Pancreas (tissue), 10 donors: ENCODE measurements around the gene AMBP. TPM values are rescaled to one million over a fixed set of nuclear protein-coding genes. Genes with fewer than 3 reads are reported as not detected.
A peak's percentile ranks its signal among the peaks of the same experiment; 100 is the strongest.

ENCODE experiments used
- ATAC-seq, 4 donors: fragments of 200-7000 bp; cut with Tn5 transposase; one replicate each; pipeline versions ENCODE4 v1.8.0 to v1.9.1; 2020; ENCODE audit warnings: mild to moderate bottlenecking in 4 of 4, moderate library complexity in 4 of 4
- DNase-seq, 6 donors: peaks; one replicate each; pipeline ENCODE4 v3.0.0-alpha.2; 2020
- FAIRE-seq: peaks from 2 replicates; lab custom pipeline; 2012; peaks lifted over from hg19 to GRCh38; lab: Jason Lieb, UNC
- H3K27ac ChIP-seq, 4 donors: fragments of 200-600 bp; sonication (generic); 1 replicate in 3 of 4; 2 replicates in 1 of 4; pipeline versions ENCODE4 v1.5.0 to v1.8.0; 2020
- H3K27me3 ChIP-seq, 4 donors: fragments of 200-600 bp; one replicate each; pipeline ENCODE4 v1.8.0; 2021
- H3K36me3 ChIP-seq, 3 donors: fragments of 200-600 bp; sonication (generic) in 1 of 3; one replicate each; pipeline versions ENCODE4 v1.5.0 to v1.8.0; 2020 to 2021
- H3K4me1 ChIP-seq, 3 donors: fragments of 200-600 bp; one replicate each; pipeline ENCODE4 v1.8.0; 2021
- H3K4me3 ChIP-seq, 4 donors: fragments of 200-600 bp; sonication (generic) in 2 of 4; one replicate each; pipeline versions ENCODE4 v1.5.0 to v1.8.0; 2020 to 2021
- H3K9me3 ChIP-seq, 4 donors: fragments of 200-600 bp; one replicate each; pipeline ENCODE4 v1.8.0; 2021
- CTCF ChIP-seq, 4 donors: fragments of 200-600 bp; sonication (generic) in 3 of 4; IDR thresholded peaks; one replicate each; pipeline versions ENCODE4 v1.5.0 to v1.8.0; 2021; ENCODE audit warnings: antibody characterized with exemption in 4 of 4
- WGBS, 2 donors: extraction: QIAGEN DNeasy Blood & Tissue Kit; methylation state at CpG; one replicate each; pipeline ENCODE4 v1.1.7; 2013; 5-methylcytosine and 5-hydroxymethylcytosine counted together
- intact Hi-C, 3 donors: fragments of 100-400 bp; cut with DNase I; formaldehyde crosslinking; loops; one replicate each; pipeline versions ENCODE4 v1.11.1 to v1.14.2; 2022
- polyA plus RNA-seq, 2 donors: library from polyadenylated mRNA; stranded (reverse); fragments of 200-250 nt; gene quantifications; one replicate each; pipeline ENCODE4 v1.2.3, GENCODE V29; 2013
- total RNA-seq, 6 donors: library from RNA; stranded (reverse); fragmentation: NEBNext Ultra II Directional in 4 of 6; extraction: Animal tissue kit (Norgen Biotek cat#: 25700) in 4 of 6; gene quantifications; one replicate each; pipeline versions ENCODE4 v1.2.1 to v1.2.4, GENCODE V29; 2021 to 2023
- donor health status: healthy with polysubstance abuse.
- donor health status: DM: no; HTN: no; CAD: no; lungs with moderate emphysema.
- donor health status: DM: no; HTN: no; CAD: no.
- donor health status: control.
- donor health status: control.
- donor health status: Bipolar disorder and iron deficiency.
- donor health status: DM: yes; HTN: yes; CAD: no.
- donor health status: DM: no; HTN: no; CAD: no.
- donor health status: DM: no; HTN: no; CAD: no.
- donor health status: DM: yes; HTN: yes; CAD: no.

AMBP gene
- total and polyA plus RNA-seq, 8 donors: 62.7 to 370 (median 102) TPM

- Histone ChIP-seq H3K9me3 (no peaks in the 10 kb centered on the region), H3K27me3 (no peaks in the 10 kb centered on the region), H3K4me1 (peaks cover 40 to 51% (median 46%) of the 10 kb centered on the region in 3 donors), H3K36me3 (no peaks in the 10 kb centered on the region), H3K4me3 (no peak overlapping the region), H3K27ac (peak overlapping the region; percentile 37 to 82 (median 68))
- FAIRE-seq (no peak), ATAC-seq (peak; percentile 15 to 35 (median 28)), DNase-seq (peak in 1 of 6 donors; percentile 46)
- no peak for TF ChIP-seq CTCF (IDR thresholded peaks at IDR 0.05)
- 16 to 22% methylated on average over 6 of the region's 6 CpGs for WGBS, 2 donors
- intact Hi-C loops: loop anchor here in 1 of 3 donors (5.0 kb wide), 1 partner anchor 211 kb away; no protein-coding TSS in a partner anchor
These were observed 3.4 kb upstream of the AMBP start for GRCh38 chr9:114081441-114082016.

GRCh38 chr9:114080773-114081440, 2.8 kb upstream of the AMBP start:
- Histone ChIP-seq H3K36me3 (no peaks in the 10 kb centered on the region), H3K4me1 (peaks cover 40 to 51% (median 46%) of the 10 kb centered on the region in 3 donors), H3K27ac (peak overlapping the region; percentile 37 to 82 (median 68)), H3K27me3 (no peaks in the 10 kb centered on the region), H3K4me3 (no peak overlapping the region), H3K9me3 (no peaks in the 10 kb centered on the region)
- FAIRE-seq (no peak), DNase-seq (peak in 4 of 6 donors; percentile 54 to 82 (median 74)), ATAC-seq (peak; percentile 74 to 81 (median 76))
- TF ChIP-seq CTCF (IDR thresholded peaks at IDR 0.05): no peak
- 6 to 9% methylated on average over 7 of the region's 7 CpGs for WGBS, 2 donors
- intact Hi-C loops: loop anchor here in 1 of 3 donors (5.0 kb wide), 1 partner anchor 211 kb away; no protein-coding TSS in a partner anchor

- Histone ChIP-seq H3K36me3 (no peaks in the 10 kb centered on the region), H3K27ac (peak overlapping the region; percentile 37 to 82 (median 68)), H3K4me3 (no peak overlapping the region), H3K9me3 (no peaks in the 10 kb centered on the region), H3K4me1 (peaks cover 40 to 51% (median 46%) of the 10 kb centered on the region in 3 donors), H3K27me3 (no peaks in the 10 kb centered on the region)
- WGBS, 2 donors: 57 to 59% methylated on average over 5 of the region's 5 CpGs
- DNase-seq (no peak), ATAC-seq (peak in 3 of 4 donors; percentile 19 to 25 (median 19)), FAIRE-seq (no peak)
- TF ChIP-seq CTCF (IDR thresholded peaks at IDR 0.05): no peak
- intact Hi-C loops: loop anchor here in 1 of 3 donors (5.0 kb wide), 1 partner anchor 212 kb away; no protein-coding TSS in a partner anchor
These were observed 2.2 kb upstream of the AMBP start for GRCh38 chr9:114080195-114080772.

GRCh38 chr9:114078781-114079156, 669 bp upstream of the AMBP start:
- TF ChIP-seq CTCF (IDR thresholded peaks at IDR 0.05): no peak
- WGBS, 2 donors: 55 to 61% methylated on average over 7 of the region's 7 CpGs
- Histone ChIP-seq H3K27me3 (no peaks in the 10 kb centered on the region), H3K36me3 (no peaks in the 10 kb centered on the region), H3K4me3 (no peak overlapping the region), H3K4me1 (peaks cover 40 to 51% (median 46%) of the 10 kb centered on the region in 3 donors), H3K9me3 (no peaks in the 10 kb centered on the region), H3K27ac (peak overlapping the region in 3 of 4 donors; percentile 25 to 67 (median 61))
- intact Hi-C loops: no loop called here
- FAIRE-seq: no peak
- no peak for DNase-seq
- ATAC-seq: no peak
